Measurements from ENCODE around the gene MARK2.

MARK2 gene

GRCh38 chr11:63911440-63911839, 72.5 kb downstream of the MARK2 start:
- DNase-seq: no peak

GRCh38 chr11:63911876-63912275, 73.0 kb downstream of the MARK2 start:
- DNase-seq: no peak

- no peak for DNase-seq
These were observed 73.8 kb downstream of the MARK2 start for GRCh38 chr11:63912678-63913077.

- no peak for DNase-seq
These were observed 75.2 kb downstream of the MARK2 start for GRCh38 chr11:63913866-63914830.

GRCh38 chr11:63914896-63915691, 76.2 kb downstream of the MARK2 start:
- DNase-seq: no peak

- DNase-seq: peak; percentile 35
These were observed 77.3 kb downstream of the MARK2 start for GRCh38 chr11:63915961-63916836.

- DNase-seq: peak; percentile 89
These were observed 78.2 kb downstream of the MARK2 start, which contains the start of gene RCOR2 for GRCh38 chr11:63916837-63917691. TSS of gene RCOR2 (minus strand) at chr11:63917164. CDS start at chr11:63916456, 708 bp downstream.

GRCh38 chr11:63917692-63918506, 79.0 kb downstream of the MARK2 start:
- peak; percentile 43 for DNase-seq

- DNase-seq: peak; percentile 65
These were observed 79.7 kb downstream of the MARK2 start for GRCh38 chr11:63918507-63919191.

GRCh38 chr11:63919267-63920125, 80.6 kb downstream of the MARK2 start:
- DNase-seq: peak; percentile 48

GRCh38 chr11:63920126-63920938, 81.4 kb downstream of the MARK2 start:
- DNase-seq: no peak

- DNase-seq: no peak
These were observed 82.1 kb downstream of the MARK2 start for GRCh38 chr11:63920939-63921417.

GRCh38 chr11:63922673-63923192, 83.8 kb downstream of the MARK2 start:
- no peak for DNase-seq

- DNase-seq: no peak
These were observed 84.4 kb downstream of the MARK2 start for GRCh38 chr11:63923319-63923718.

- no peak for DNase-seq
These were observed 90.7 kb downstream of the MARK2 start for GRCh38 chr11:63929616-63930015.

GRCh38 chr11:63931045-63931444, 92.1 kb downstream of the MARK2 start:
- DNase-seq: no peak

- no peak for DNase-seq
These were observed 93.0 kb downstream of the MARK2 start for GRCh38 chr11:63931876-63932275.

All from fibroblast of skin of abdomen (primary cell).